Measurements from ENCODE around the gene ARID1A. TPM values are rescaled to one million over a fixed set of nuclear protein-coding genes. Genes with fewer than 3 reads are reported as not detected.
A peak's percentile ranks its signal among the peaks of the same experiment; 100 is the strongest.

Gene ARID1A
- total RNA-seq, 2 donors from 2014 or later = 32.7 to 48.8 TPM

GRCh38 chr1:26692211-26692792 is 3.5 kb upstream of the ARID1A start:
- Histone ChIP-seq H3K36me3 (no peaks in the 10 kb centered on the region), H3K4me1 (peaks cover 8 to 34% of the 10 kb centered on the region in 2 donors), H3K27ac (peak overlapping the region; percentile 96 to 97), H3K9me3 (no peaks in the 10 kb centered on the region), H3K27me3 (no peaks in the 10 kb centered on the region), H3K4me3 (peak overlapping the region; percentile 41 to 60)
- DNase-seq (ENCODE audit: low spot score) = peak; percentile 90
- TF ChIP-seq CTCF (IDR thresholded peaks at IDR 0.05) = peak in 1 of 2 donors; percentile 23

- Histone ChIP-seq H3K27ac (peak overlapping the region; percentile 96 to 97), H3K9me3 (no peaks in the 10 kb centered on the region), H3K27me3 (no peaks in the 10 kb centered on the region), H3K36me3 (no peaks in the 10 kb centered on the region), H3K4me3 (peak overlapping the region; percentile 41 to 60), H3K4me1 (peaks cover 8 to 34% of the 10 kb centered on the region in 2 donors)
- no peak for TF ChIP-seq CTCF (IDR thresholded peaks at IDR 0.05)
- DNase-seq (ENCODE audit: low spot score) = peak; percentile 94
Measured at GRCh38 chr1:26692793-26693490, 2.9 kb upstream of the ARID1A start.

GRCh38 chr1:26693599-26694572 is 1.9 kb upstream of the ARID1A start:
- H3K4me3 ChIP-seq = peak overlapping the region; percentile 41 to 60
- no peak for DNase-seq (ENCODE audit: low spot score)
- H3K4me1 ChIP-seq = peaks cover 8 to 41% of the 10 kb centered on the region in 2 donors
- no peaks in the 10 kb centered on the region for H3K9me3 ChIP-seq
- H3K27me3 ChIP-seq = no peaks in the 10 kb centered on the region
- no peak for TF ChIP-seq CTCF (IDR thresholded peaks at IDR 0.05)
- no peaks in the 10 kb centered on the region for H3K36me3 ChIP-seq
- peak overlapping the region; percentile 96 to 97 for H3K27ac ChIP-seq

- Histone ChIP-seq H3K27ac (peak overlapping the region; percentile 96 to 97), H3K4me1 (peaks cover 8 to 50% of the 10 kb centered on the region in 2 donors), H3K4me3 (peak overlapping the region; percentile 88 to 93), H3K36me3 (no peaks in the 10 kb centered on the region), H3K9me3 (no peaks in the 10 kb centered on the region), H3K27me3 (no peaks in the 10 kb centered on the region)
- no peak for DNase-seq (ENCODE audit: low spot score)
- TF ChIP-seq CTCF (IDR thresholded peaks at IDR 0.05) = no peak
Measured at GRCh38 chr1:26694638-26695355, 1.0 kb upstream of the ARID1A start.

- Histone ChIP-seq H3K9me3 (no peaks in the 10 kb centered on the region), H3K36me3 (no peaks in the 10 kb centered on the region), H3K4me3 (peak overlapping the region; percentile 88 to 93), H3K27me3 (no peaks in the 10 kb centered on the region), H3K4me1 (peaks cover 8 to 59% of the 10 kb centered on the region in 2 donors), H3K27ac (peak overlapping the region; percentile 96 to 97)
- TF ChIP-seq CTCF (IDR thresholded peaks at IDR 0.05) = no peak
- no peak for DNase-seq (ENCODE audit: low spot score)
Measured at GRCh38 chr1:26696119-26696653, 371 bp downstream of the ARID1A start.

All from right atrium auricular region (tissue), 2 donors.